ENCODE measurements around the gene EEF1B2.
"Not testable (repeated sequence)": the region's sequence is repeated elsewhere in the genome, so short reads cannot be mapped to it uniquely, and the experiment has no call there.

GRCh38 chr2:206168230-206168629 is 8.5 kb downstream of the EEF1B2 start:
- TF ChIP-seq CTCF, POLR2A (IDR thresholded peaks at IDR 0.05): not testable (repeated sequence)
